ENCODE measurements around the gene KLLN.
"Not testable (repeated sequence)": the region's sequence is repeated elsewhere in the genome, so short reads cannot be mapped to it uniquely, and the experiment has no call there.

KLLN gene

DNA sequence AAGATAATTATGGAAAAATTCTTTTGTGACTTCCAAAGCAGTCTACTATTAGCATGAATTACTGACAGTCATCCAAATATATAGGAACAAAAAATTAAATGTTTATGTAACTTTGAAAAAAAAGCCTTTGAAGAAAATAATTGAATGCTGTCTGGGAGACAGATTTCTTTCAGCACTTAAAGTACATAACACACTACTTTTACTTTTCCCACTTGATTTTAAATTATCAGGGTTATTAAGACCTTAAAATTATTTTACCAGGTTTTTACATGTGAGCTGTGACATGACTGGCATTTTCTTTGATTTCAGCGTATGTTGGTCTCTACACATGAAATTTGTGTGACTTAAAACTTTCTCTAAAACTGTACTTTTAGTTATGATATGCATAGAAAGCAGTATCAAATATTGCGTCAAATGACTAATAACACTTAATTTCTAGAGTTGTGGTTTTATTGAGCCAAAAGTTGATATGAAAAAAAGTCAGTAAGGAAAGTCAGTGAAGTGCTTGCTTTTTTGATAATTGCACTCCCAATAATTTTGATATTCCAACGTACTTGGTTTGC lies 3.2 kb upstream of the KLLN start:
- peak; percentile 30 for DNase-seq (ENCODE audit: low spot score)

DNA sequence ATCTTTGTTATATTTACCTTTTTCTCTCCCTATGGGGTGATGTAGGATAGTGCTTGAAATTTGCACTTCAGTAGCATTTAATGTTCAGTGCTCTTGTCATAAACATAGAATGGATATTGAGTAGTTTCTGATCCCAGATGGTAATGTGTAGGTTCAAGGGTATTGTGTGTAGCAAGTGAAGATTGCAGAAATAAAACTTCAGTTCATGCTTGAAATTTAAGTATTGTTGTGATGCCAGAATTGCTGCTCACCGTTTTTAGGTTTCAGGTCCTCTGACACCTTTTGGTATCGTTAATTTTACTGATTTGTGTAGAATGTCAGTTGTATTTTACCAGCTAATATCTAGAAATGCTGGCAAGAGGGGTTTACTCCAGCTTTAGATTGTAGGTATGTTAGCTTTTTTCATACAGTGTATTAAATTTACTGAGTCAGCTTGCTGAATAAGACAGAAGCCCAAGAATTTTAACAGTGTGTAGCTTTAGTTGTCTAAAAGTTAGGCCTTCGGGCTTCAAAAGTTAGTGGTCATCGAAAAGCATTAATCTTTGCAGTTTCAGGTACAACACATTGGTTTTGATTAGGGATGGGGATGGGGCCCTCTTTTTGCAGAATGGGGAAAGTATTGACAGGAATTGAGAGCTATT lies 2.0 kb upstream of the KLLN start:
- peak; percentile 68 for DNase-seq (ENCODE audit: low spot score)

DNA sequence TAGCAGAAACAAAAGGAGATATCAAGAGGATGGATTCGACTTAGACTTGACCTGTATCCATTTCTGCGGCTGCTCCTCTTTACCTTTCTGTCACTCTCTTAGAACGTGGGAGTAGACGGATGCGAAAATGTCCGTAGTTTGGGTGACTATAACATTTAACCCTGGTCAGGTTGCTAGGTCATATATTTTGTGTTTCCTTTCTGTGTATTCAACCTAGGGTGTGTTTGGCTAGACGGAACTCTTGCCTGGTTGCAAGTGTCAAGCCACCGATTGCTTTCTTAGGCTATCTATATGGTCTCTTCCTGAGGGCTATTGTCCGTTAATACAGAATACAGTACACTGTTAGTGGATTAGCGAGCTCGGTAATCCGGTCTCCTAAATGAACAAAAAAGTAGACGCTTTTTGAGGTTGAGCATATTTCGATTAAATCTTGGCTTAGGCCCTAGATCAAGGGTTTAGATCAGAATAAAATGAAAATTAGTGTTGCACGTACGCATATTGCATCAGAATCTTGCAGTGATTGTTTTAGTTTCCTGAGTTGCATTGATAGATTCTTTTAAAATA lies 1.2 kb upstream of the KLLN start:
- DNase-seq (ENCODE audit: low spot score), result peak; percentile 63

DNA sequence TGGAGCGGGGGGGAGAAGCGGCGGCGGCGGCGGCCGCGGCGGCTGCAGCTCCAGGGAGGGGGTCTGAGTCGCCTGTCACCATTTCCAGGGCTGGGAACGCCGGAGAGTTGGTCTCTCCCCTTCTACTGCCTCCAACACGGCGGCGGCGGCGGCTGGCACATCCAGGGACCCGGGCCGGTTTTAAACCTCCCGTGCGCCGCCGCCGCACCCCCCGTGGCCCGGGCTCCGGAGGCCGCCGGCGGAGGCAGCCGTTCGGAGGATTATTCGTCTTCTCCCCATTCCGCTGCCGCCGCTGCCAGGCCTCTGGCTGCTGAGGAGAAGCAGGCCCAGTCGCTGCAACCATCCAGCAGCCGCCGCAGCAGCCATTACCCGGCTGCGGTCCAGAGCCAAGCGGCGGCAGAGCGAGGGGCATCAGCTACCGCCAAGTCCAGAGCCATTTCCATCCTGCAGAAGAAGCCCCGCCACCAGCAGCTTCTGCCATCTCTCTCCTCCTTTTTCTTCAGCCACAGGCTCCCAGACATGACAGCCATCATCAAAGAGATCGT lies 690 bp upstream of the KLLN start:
- DNase-seq (ENCODE audit: low spot score), result peak; percentile 40

DNA sequence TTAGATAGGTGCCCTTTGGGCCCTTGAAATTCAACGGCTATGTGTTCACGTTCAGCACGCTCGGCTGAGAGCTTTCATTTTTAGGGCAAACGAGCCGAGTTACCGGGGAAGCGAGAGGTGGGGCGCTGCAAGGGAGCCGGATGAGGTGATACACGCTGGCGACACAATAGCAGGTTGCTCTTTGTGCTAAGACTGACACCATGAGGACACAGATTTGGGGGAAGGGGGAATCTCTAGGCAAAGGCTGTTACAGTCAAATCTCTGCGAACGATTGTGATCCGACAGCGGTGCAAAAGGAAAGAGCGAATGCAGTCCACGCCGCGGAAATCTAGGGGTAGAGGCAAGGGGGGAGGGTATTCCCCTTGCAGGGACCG lies 667 bp downstream of the KLLN start:
- DNase-seq (ENCODE audit: low spot score), result peak; percentile 58

DNA sequence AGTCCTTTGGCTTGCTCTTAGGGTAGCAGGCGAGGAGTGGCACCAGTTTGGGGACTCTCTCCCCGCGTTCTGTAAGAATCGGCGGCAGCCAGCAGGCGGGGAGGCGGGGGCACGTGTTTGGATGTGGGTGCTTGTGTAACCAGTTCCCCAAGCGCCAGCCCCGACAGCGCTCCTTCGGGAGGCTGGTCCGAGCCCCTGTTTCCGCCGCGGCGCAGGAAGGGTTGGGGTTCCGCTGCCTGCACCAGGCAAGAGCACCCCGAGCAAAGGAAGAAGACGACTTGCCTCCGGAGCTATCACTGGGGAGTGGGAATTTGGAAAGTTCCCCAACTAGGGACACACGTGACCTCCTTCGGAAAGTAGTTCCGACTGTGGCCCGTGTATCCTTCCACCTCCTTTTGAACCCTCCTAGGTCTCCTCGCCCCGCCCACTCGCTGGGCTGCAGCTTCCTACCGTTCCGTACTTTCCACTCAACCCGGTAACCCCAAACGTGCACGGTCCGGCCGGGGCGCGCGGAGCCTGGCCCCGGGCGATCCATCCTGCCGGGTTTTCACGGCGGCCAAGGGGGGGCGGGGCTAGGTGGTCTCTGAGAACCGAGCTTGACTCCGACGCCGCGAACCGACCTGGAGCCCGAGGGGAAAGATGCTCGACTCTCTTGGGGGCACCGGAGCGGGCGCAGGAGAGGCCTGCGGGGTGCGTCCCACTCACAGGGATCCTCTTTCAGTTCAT lies 1.2 kb downstream of the KLLN start:
- DNase-seq (ENCODE audit: low spot score), result peak; percentile 97

DNA sequence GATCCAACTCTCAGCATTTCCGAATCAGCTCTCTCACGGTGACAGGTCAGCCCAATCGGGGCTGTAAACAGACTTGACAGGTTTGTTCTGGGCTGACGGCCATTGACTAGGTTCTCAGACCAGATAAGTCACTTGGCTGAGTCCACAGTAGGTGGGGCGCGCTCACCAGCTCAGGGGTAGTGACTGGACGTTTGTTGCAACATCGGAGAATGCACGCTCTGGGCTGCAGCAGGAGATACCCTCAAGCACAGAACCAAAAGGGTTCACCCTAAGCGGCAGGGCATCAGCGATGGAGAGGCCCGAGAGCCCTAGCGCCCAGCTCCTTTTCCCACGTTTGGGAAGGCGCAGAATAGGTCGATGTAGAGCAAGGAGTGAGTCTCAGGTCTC lies 1.8 kb downstream of the KLLN start:
- peak; percentile 48 for DNase-seq (ENCODE audit: low spot score)

DNA sequence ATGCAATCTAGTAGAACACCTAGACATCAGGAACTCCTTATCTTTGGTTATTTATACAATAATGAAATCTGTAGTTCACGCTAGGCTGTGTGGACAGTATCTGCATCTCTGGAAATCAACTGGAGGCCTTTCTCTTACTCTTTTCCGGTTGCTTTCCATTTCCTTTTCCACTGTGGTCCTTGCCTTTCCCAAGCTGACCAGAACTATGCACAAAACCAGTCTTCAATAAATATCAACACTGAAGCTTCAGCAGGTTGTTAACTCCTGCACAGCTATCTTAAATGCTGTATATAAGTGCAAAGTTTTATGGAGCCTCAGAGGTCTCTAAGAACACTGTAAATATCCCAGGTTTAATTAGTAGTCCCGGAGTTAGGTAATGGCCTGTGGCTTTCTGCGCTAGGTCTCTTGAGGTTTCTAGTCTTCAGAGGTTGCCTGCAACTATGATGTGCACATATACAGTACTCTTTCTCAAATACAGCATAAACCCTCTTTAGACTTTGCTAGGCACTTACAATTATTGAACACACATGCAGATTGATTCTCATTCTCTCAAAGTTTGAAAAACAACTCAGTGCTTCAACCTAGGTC lies 2.4 kb downstream of the KLLN start:
- no peak for DNase-seq (ENCODE audit: low spot score)

DNA sequence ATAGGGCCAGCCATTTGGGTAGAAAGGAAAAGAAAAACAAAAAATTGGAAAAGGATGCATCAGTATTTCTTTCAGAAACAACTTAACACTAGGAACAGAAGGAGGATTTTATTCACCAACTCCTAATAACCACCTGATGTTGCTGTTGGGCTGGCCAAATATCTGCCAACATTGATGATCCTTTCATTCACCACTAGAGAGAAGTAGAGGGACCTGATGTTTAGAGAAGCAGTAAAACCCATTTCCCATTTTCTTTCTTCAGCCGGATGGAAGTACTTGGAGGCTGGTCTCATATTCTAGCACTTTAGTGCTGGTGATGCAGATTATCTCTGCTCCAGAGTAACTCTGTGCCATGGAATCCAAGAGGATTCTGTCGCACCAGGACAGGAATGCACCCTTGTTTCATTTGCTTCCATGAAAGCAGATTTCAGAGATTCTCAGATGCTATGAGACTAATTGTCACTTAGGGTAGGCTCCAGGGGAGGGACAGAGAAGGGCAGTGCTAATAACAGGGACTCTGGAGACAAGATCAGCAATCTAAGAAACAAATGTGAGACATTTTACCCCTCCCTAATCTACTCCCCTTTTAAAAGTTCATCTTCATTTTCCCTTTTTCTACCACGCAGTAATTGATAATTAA lies 3.1 kb downstream of the KLLN start:
- peak; percentile 85 for DNase-seq (ENCODE audit: low spot score)

DNA sequence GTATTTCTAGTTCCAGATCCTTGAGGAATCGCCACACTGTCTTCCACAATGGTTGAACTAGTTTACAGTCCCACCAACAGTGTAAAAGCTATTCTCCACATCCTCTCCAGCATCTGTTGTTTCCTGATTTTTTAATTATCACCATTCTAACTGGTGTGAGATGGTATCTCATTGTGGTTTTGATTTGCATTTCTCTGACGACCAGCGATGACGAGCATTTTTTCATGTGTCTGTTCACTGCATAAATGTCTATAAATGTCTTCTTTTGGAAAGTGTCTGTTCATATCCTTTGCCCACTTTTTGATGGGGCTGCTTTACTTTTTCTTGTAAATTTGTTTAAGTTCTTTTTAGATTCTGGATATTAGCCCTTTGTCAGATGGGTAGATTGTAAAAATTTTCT lies 7.7 kb downstream of the KLLN start:
- DNase-seq (ENCODE audit: low spot score), result not testable (repeated sequence)

DNA sequence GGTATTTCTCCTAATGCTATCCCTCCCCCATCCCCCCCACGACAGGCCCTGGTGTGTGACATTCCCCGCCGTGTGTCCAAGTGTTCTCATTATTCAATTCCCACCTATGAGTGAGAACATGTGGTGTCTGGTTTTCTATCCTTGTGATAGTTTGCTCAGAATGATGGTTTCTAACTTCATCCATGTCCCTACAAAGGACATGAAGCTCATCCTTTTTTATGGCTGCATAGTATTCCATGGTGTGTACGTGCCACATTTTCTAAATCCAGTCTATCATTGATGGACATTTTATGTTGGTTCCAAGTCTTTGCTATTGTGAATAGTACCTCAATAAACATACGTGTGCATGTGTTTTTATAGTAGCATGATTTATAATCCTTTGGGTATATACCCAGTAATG lies 8.1 kb downstream of the KLLN start:
- not testable (repeated sequence) for DNase-seq (ENCODE audit: low spot score)

DNA sequence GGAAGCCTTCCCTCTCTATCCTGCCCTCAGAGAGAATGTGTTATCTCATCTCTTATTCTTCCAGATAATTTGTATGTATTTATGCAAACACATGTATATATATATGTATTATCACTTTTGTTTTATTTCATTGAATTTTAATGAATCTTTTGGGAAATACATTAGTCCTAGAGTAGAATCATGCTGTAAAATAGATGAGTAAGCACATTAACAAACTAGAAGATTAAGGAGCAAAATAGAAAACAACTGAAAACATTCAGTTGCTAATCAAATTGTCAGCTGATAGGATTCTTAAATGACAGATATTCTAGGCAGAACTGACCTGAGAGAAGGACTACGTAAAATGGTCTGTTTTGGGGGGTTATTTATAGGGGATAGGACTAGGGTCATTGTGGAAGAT lies 11.2 kb downstream of the KLLN start:
- DNase-seq (ENCODE audit: low spot score), result no peak

DNA sequence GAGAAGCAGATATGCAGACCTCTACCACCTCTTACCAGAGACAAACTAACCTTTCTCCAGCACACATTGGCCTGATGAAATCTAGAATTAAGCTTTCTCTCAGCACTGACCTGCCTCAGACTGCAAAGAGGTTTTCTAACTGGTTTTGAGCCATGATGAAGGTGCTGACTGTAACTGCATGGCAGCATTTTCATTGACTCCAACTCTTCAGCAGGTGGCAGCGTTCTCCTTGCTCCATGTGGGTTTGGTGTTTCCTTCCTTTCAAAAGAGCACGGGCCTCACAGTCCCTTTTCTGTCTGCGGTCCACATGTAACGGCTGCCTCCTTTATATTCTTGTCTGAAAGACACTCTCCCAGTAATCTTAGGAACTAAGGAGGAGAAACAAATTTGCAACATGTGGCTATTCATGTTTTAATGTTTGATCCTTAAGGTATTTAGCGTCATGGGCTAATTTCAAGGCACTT lies 12.6 kb downstream of the KLLN start:
- DNase-seq (ENCODE audit: low spot score), result peak; percentile 73

DNA sequence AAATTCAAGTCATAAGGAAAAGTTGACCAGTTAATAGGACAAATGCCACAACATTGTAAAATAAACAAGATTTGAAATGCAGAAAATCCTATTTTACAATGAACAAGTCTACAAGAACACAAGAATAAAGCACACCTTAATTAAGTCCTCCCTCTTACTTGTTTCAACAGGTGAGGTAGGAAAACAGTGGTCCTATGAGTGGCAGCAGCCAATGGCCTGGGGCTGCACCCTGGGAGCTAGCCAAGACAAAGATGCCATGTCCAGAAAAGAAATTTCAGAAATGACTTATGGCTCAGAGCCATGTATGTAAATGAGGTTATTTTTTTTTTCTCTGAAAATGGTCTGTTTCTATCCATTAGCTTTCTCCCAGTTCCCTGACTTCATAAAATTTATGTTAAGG lies 14.3 kb downstream of the KLLN start:
- DNase-seq (ENCODE audit: low spot score), result no peak

DNA sequence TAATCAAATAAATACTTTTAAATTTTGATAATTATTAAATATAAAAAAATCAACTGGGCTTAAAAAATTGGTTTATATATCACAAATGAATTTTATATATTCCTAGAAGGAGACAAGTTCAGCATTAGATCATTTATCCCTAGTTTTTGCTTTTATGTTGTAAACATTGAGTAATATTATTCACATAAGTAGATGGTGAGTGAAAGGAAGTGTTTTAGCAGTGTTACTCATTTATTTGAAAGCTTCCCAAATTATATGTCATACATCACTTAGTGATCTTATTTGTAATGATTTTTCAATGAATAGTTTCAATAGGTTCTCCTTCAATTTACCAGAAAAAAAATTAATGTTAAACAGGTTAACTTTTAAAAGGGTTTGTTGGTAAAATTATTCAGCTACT lies 15.8 kb downstream of the KLLN start:
- DNase-seq (ENCODE audit: low spot score), result peak; percentile 58

DNA sequence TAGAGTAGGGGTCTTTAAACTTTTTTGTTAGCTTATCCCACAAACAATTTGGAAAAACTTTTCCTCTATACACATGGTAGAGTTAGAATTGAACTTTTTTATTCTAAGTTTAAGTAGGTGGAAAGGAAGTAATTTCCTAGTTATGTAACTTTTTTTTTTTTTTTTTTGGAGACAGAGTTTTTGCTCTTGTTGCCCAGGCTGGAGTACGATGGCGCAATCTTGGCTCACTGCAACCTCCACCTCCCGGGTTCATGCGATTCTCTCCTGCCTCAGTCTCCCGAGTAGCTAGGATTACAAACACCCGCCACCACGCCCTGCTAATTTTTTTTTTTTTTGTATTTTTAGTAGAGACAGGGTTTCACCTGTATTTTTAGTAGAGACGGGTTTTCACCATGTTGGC lies 16.6 kb downstream of the KLLN start:
- DNase-seq (ENCODE audit: low spot score), result not testable (repeated sequence)

DNA sequence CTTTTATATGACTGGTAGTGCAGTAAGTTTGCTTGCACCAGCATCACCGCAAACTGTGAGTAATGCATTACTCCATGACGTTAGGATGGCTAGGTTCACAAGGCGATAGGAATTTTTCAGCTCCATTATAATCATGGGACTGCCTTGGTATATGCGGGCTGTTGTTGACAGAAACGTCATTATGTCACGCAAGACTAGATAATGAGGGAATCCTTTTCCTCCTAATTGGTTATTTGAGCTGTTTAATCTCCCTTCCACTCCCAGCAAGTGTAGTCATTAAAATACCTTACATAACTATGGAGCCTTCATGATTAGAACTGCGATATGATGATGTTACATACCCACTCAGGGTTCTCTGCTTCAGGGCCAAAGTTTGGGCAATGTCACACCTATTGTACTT lies 17.3 kb downstream of the KLLN start:
- peak; percentile 67 for DNase-seq (ENCODE audit: low spot score)

DNA sequence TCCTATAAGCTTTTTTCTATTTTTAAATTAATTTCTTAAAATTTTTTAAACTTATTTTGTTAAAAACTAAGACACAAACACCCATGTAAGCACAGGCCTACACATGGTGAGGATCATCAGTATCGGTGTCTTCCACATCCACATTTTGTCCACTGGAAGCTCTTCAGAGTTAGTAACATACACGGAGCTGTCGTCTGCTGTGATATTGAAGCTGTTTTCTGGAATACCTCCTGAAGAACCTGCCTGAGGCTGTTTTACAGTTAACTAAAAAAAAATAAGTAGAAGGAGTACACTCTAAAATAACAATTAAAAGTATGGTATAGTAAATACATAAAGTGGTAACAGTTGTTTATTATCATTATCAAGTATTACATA lies 17.7 kb downstream of the KLLN start:
- DNase-seq (ENCODE audit: low spot score), result no peak

DNA sequence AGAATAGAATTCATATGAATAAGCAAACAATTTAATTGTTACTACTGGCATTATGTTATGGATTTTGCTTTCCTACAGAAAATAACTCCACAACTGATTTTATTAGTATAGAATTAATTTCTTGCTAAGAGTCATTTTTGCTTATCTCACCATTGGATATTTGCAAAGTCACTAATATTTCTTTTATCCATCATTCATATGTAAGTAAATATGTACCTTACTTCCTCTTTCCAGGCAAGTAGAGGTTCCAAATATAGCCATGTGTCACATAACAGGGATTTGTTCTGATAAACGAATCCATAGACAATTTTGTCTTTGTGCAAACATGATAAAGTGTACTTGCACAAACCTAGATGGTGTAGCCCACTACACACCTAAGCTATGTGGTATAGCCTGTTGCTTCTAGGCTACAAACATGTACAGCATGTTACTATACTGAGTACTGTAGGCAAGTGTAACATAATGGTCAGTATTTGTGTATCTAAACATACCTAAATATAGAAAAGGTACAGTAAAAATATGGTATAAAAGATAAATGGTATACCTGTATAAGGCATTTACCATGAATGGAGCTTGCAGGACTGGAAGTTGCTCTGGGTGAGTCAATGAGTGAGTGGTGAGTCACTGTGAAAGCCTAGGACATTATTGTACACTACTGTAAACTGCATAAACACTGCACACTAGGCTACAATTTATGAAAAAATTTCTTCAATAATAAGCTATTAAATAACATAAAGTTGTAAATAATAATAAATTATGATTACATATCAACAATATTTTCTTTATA lies 18.3 kb downstream of the KLLN start:
- DNase-seq (ENCODE audit: low spot score), result peak; percentile 66

DNA sequence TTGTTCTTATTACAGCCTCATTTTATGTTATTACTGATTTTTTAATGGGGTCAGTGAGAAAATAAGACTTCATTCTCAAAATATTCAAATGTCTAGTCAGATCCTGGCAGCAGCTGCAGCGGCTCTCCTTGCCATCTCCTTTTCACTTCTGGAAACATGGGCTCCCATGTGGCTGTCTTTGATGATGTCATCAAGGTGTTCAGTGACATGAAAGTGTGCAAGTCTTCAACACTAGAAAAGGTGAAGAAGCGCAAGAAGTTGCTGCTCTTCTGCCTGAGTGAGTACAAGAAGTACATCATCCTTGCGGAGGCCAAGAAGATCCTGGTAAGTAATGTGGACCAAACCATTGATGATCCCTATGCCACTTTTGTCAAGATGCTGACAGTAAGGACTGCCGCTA lies 19.6 kb downstream of the KLLN start:
- no peak for DNase-seq (ENCODE audit: low spot score)

DNA sequence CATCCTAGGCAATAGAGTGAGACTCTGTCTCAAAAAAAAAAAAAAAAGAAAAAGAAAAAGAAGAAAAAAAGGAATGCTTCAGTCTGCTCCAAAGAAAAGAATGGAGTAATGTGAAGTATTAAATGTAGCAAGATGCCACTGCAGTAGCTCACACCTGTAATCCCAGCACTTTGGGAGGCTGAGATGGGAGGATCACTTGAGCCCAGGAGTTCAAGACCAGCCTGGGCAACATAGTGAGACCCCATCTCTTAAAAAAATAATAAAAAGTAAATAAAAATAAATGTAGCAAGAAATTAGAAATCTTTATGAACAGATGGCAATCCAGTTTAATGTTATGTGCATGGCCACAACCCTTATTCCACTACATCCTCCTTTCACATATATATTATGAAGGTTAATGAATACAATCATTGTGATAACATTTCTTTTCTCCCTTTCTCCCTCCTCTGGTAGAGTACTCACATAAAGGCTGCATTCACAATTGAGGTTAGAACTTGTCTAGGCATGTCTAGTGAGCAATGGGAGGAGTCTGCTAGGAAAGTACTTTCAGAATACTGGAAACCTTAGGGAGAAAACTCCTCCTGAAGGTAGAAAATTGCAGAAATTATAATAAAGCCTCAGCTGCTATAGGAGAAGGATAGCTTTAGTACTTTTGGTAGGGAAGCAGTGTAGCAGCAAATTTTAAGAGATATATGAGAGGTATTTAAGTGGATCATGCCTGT lies 20.4 kb downstream of the KLLN start:
- DNase-seq (ENCODE audit: low spot score), result no peak

All from RKO (cell line).